Measurements from ENCODE around the gene MCHR2.
"Not testable (repeated sequence)": the region's sequence is repeated elsewhere in the genome, so short reads cannot be mapped to it uniquely, and the experiment has no call there.

MCHR2 gene, protein sequence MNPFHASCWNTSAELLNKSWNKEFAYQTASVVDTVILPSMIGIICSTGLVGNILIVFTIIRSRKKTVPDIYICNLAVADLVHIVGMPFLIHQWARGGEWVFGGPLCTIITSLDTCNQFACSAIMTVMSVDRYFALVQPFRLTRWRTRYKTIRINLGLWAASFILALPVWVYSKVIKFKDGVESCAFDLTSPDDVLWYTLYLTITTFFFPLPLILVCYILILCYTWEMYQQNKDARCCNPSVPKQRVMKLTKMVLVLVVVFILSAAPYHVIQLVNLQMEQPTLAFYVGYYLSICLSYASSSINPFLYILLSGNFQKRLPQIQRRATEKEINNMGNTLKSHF

DNA sequence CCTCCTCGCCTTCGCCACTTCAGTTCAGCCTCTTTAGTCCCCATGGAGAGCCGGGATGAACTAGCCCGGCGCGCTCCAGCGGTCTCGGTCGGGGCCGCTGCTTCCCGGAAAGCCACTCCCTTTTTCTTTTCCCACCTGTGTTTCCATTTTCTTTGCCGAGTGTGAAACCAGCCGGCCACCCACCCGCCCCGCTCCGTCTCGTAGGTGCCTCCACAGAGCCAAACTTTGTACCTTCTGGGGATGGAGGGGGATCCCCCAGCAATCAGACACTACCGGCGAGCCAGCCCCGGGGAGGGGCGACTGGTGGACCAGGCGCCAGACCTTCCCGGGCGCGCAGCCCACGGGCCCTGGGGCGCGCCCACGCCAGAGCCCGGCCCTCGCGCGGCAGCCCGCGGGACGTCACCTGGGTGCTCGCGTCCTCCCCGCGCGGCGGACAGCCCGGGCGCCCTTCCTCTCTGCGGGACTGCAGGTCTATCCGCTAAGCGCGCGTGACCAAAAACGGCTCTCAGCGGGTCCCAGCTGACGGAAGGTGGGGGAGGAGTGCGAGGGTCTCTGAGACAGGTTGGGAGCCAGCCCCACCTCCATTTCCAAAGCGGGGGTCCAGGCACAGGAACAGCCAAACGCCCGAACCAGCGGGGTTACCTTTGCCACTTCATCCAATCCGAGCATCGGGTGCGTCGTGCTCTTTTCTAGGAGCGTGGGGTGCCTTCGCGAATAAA is at the start of gene MCHR2:
MCHR2 (minus strand) TSS at position 691 of the 719 bp plus-strand sequence. CDS start 38,076 bp downstream, outside the sequence.
- H3K4me3 ChIP-seq = 0 out of 2 replicates have a peak within 1 kb of the TSS, but pooled peaks have one; percentile 9
- DNase-seq (ENCODE audit: low spot score in 2 of 2) = peak in 1 of 2 experiments; percentile 18
- in situ Hi-C loops (cut with MboI; ENCODE audit: low sequenced_read_pairs) = no loop called here
- no peaks in the 10 kb centered on the region for H3K36me3 ChIP-seq (replicated peaks)
- no peaks in the 10 kb centered on the region for H3K4me1 ChIP-seq
- peaks cover 17% of the 10 kb centered on the region for H3K27me3 ChIP-seq (ENCODE audit: low read depth)
- no peaks in the 10 kb centered on the region for H3K9me3 ChIP-seq

DNA sequence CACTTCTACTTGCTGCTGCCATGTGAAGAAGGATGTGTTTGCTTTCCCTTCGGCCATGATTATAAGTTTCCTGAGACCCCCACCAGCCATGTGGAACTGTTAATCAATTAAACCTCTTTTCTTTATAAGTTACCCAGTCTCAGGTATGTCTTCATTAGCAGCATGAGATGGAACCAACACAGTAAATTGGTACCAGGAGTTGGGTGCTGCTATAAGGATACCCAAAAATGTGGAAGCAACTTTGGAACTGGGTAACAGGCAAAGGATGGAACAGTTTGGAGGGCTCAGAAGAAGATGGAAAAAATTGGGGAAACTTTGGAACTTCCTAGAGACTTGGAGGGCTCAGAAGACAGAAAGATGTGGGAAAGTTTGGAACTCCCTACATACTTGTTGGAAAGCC is 44.5 kb upstream of the MCHR2 start:
- H3K4me3 ChIP-seq; H3K36me3 ChIP-seq (replicated peaks); in situ Hi-C loops (cut with MboI; ENCODE audit: low sequenced_read_pairs); H3K9me3 ChIP-seq; H3K27me3 ChIP-seq (ENCODE audit: low read depth); DNase-seq (ENCODE audit: low spot score in 2 of 2); H3K4me1 ChIP-seq: not testable (repeated sequence)

DNA sequence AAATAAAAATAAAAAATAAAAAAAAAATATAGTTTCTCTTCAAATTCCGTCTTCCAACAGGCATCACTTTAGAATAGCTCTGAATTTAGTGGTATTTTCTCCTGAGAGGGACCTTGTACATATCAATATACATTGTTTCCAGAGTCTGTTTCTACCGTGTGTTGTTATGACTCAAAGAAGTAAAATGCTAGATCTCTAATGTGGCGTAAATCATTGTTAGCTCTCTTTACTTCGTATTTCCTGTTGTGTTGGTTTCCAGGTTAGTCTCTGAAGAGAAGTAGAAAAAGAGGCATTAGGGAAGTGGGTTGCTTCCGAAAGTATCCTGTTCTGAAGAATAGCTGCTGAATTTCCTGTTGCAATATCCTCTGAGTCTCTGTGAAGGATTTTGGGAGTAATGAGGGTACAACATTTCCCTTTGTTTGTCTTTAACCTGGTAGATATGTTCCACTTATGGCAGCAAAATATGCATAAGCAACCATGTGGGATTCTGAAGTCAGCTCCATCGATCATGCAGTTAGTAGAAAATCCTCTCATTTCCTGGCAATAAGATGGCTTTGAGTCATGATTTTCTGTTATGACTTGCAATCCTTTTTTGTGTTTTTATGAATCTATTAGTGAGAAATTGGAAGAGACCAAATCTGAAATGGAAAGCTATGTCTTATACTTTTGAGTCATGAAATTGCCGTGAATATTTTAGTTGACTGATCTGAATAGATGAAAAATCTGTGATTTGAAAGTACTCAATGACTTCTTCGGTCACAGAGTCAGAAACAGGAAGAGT is 42.0 kb upstream of the MCHR2 start:
- in situ Hi-C loops (cut with MboI; ENCODE audit: low sequenced_read_pairs) = no loop called here
- Histone ChIP-seq H3K9me3 (no peaks in the 10 kb centered on the region), H3K27me3 (ENCODE audit: low read depth) (0 out of 2 replicates have a peak, but pooled peaks cover 3% of the 10 kb centered on the region), H3K36me3 (replicated peaks) (no peaks in the 10 kb centered on the region), H3K4me3 (no peak overlapping the region), H3K4me1 (no peaks in the 10 kb centered on the region)
- DNase-seq (ENCODE audit: low spot score in 2 of 2) = no peak

DNA sequence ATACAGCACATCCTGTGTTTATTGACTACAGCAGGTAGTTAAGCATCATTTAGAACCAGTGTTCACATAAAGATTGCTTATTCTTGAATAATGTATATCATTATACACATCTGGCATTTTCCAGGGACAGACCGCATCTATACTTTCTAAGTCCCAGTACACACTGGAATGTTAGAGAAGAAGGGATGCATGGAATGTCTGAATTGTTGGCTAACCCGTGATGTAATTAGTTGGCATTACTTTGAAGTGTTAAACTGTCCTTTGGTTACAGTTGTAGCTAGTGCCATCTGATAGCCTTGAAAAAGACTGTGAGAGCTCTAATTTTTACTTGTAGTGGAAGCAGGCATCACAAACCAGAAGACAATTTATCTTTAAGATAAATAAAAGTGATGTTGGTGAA is 29.8 kb upstream of the MCHR2 start:
- no peaks in the 10 kb centered on the region for H3K9me3 ChIP-seq
- DNase-seq (ENCODE audit: low spot score in 2 of 2) = no peak
- no peak overlapping the region for H3K4me3 ChIP-seq
- in situ Hi-C loops (cut with MboI; ENCODE audit: low sequenced_read_pairs) = no loop called here
- no peaks in the 10 kb centered on the region for H3K27me3 ChIP-seq (ENCODE audit: low read depth)
- no peaks in the 10 kb centered on the region for H3K36me3 ChIP-seq (replicated peaks)
- no peaks in the 10 kb centered on the region for H3K4me1 ChIP-seq

DNA sequence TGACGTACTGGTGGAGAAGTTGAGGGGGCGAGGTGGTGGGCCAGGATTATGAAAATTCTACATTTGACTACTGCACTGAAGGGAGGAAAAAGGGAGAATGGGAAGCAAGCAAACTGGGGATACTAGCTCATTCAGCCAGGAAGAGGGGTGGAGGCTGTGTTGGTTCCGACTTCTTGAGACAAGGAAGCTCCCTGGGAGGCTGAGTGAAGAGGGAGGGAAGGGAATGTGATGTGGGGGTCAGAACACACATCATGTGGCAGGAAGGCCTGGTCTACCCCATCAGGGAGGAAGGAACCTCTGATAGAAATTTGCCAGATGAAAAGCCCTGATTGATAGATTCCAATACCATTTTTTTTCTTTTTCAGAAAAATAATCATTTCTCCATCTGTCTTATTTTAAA is 28.8 kb upstream of the MCHR2 start:
- Histone ChIP-seq H3K4me3 (no peak overlapping the region), H3K9me3 (no peaks in the 10 kb centered on the region), H3K36me3 (replicated peaks) (no peaks in the 10 kb centered on the region), H3K4me1 (no peaks in the 10 kb centered on the region), H3K27me3 (ENCODE audit: low read depth) (no peaks in the 10 kb centered on the region)
- no peak for DNase-seq (ENCODE audit: low spot score in 2 of 2)
- in situ Hi-C loops (cut with MboI; ENCODE audit: low sequenced_read_pairs) = no loop called here

DNA sequence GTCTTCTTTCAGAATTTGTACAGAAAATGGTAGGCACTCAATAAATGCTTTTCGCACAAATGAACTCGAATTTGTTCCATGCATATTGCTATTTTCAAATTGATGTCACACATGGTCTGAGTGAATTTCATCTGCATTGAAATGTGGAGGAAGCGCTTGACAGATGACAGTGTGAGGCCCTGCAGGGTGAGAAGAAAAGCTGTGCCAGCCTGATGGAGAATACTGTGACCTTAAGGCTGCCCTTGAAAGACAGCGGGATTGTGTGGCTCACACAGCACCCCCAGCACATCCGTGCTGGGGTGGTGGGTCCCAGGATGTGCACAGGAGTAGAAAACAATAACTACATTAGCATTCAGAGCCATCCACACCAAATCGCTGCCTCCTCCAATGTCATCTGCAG is 14.8 kb upstream of the MCHR2 start:
- no peak overlapping the region for H3K4me3 ChIP-seq
- DNase-seq (ENCODE audit: low spot score in 2 of 2) = no peak
- in situ Hi-C loops (cut with MboI; ENCODE audit: low sequenced_read_pairs) = no loop called here
- H3K27me3 ChIP-seq (ENCODE audit: low read depth) = peaks cover 18% of the 10 kb centered on the region
- no peaks in the 10 kb centered on the region for H3K36me3 ChIP-seq (replicated peaks)
- H3K4me1 ChIP-seq = no peaks in the 10 kb centered on the region
- no peaks in the 10 kb centered on the region for H3K9me3 ChIP-seq

DNA sequence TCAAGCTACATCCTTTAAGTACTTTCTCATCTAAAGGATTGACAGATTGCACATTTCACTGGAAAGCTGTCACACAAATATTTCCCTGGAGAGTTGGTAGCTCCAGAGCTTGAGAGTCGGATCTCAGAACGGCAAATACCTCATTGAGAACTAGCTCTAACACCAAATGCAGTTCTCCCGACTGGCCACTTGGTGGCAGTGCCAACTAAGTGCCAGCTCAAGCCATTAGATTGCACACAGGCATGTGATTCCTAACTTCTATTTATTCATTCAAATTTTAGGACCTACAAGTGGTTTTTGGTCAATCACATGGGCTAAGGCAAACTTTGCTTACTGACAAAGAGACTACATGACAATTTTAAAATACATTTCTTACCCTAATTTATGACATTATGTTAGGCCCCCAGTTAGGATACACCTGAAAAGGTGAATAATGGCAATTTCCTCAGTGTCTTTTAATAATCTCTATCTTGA is 7.9 kb upstream of the MCHR2 start:
- no peaks in the 10 kb centered on the region for H3K4me1 ChIP-seq
- DNase-seq (ENCODE audit: low spot score in 2 of 2) = peak; percentile 55
- no peaks in the 10 kb centered on the region for H3K36me3 ChIP-seq (replicated peaks)
- peaks cover 25% of the 10 kb centered on the region for H3K27me3 ChIP-seq (ENCODE audit: low read depth)
- no peaks in the 10 kb centered on the region for H3K9me3 ChIP-seq
- in situ Hi-C loops (cut with MboI; ENCODE audit: low sequenced_read_pairs) = no loop called here
- H3K4me3 ChIP-seq = no peak overlapping the region

DNA sequence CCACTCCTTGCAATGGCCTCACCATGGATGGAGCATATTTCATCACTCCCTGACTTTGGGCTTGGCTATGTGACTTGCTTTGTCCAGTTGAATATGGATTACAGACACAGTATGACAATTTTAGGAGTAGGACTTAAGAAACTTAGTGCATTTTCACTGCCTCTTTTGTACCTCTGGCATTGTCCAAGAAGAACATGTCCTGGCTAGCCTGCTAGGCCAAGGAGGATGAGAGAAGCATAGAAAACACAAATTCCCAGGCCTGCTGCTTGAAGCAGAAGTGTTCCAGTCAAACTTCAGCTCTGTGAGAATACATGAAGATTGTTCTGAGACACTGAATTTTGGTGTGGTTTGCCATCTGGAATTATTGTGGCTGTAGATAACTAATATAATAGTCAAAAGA is 3.1 kb upstream of the MCHR2 start:
- peaks cover 28% of the 10 kb centered on the region for H3K27me3 ChIP-seq (ENCODE audit: low read depth)
- in situ Hi-C loops (cut with MboI; ENCODE audit: low sequenced_read_pairs) = no loop called here
- no peaks in the 10 kb centered on the region for H3K4me1 ChIP-seq
- H3K4me3 ChIP-seq = no peak overlapping the region
- H3K9me3 ChIP-seq = no peaks in the 10 kb centered on the region
- H3K36me3 ChIP-seq (replicated peaks) = no peaks in the 10 kb centered on the region
- DNase-seq (ENCODE audit: low spot score in 2 of 2) = no peak

DNA sequence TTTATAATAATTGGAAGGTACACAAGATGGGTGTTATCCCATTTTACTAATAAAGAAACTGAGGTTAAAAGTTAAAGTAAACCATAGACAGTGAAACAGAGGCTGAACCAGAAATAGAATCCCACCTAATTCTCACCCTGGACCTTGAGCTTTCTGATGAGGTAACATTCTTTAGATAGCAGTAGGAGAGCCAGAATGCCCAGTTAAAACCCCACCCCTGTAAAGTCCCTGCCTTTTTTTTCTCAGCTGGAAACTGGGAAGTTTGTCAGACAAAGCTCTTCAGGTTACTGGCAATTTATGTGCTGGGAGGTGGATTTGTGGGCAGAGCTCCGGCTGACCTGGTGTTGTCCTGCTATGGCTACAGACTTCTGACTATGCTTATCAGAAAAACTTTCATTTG is 1.9 kb upstream of the MCHR2 start:
- DNase-seq (ENCODE audit: low spot score in 2 of 2) = no peak
- in situ Hi-C loops (cut with MboI; ENCODE audit: low sequenced_read_pairs) = no loop called here
- H3K4me3 ChIP-seq = no peak overlapping the region
- H3K4me1 ChIP-seq = no peaks in the 10 kb centered on the region
- H3K27me3 ChIP-seq (ENCODE audit: low read depth) = peaks cover 23% of the 10 kb centered on the region
- H3K9me3 ChIP-seq = no peaks in the 10 kb centered on the region
- H3K36me3 ChIP-seq (replicated peaks) = no peaks in the 10 kb centered on the region

DNA sequence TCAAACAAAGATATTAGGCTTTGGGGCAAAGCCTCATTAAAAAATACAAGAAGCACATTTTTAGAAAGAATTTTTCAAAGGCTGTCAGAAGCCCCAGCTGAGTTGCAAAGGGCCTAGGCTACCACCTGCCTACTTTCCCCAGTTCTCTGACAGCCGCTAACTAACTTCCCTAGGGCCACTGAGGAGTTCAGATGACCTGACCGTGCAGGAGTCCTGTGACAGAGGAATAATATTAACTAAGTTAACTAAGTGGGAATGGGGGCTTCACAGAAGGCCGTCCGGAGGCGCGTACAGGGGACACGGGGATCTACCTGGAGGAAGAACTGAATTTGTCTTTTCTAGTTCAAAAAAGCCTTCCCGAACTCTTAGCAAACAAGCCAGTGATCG is 884 bp downstream of the MCHR2 start:
- Histone ChIP-seq H3K4me1 (no peaks in the 10 kb centered on the region), H3K27me3 (ENCODE audit: low read depth) (peaks cover 17% of the 10 kb centered on the region), H3K4me3 (no peak overlapping the region), H3K9me3 (no peaks in the 10 kb centered on the region), H3K36me3 (replicated peaks) (no peaks in the 10 kb centered on the region)
- in situ Hi-C loops (cut with MboI; ENCODE audit: low sequenced_read_pairs) = no loop called here
- no peak for DNase-seq (ENCODE audit: low spot score in 2 of 2)

DNA sequence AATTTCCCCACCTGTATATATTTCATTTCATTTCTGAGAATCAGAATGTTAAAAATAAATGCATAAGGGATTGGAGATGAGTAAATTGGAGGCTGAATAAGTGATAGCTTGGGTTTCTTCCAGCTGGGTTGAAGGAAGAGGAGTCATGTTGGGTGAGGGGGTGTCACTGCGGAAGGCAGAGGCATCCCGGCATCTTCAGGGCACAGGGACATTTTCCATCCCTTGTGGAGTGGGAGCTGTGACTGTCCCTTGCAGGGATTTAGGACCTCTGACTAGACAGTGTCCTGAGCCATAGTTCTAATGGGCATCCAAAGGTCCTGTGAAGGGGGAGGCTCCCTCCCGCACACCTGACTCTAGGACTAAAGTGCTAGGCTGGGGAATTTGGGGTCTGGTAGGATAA is 2.1 kb downstream of the MCHR2 start:
- no peak for DNase-seq (ENCODE audit: low spot score in 2 of 2)
- Histone ChIP-seq H3K27me3 (ENCODE audit: low read depth) (peaks cover 17% of the 10 kb centered on the region), H3K4me3 (no peak overlapping the region), H3K4me1 (no peaks in the 10 kb centered on the region), H3K36me3 (replicated peaks) (no peaks in the 10 kb centered on the region), H3K9me3 (no peaks in the 10 kb centered on the region)
- in situ Hi-C loops (cut with MboI; ENCODE audit: low sequenced_read_pairs) = no loop called here

DNA sequence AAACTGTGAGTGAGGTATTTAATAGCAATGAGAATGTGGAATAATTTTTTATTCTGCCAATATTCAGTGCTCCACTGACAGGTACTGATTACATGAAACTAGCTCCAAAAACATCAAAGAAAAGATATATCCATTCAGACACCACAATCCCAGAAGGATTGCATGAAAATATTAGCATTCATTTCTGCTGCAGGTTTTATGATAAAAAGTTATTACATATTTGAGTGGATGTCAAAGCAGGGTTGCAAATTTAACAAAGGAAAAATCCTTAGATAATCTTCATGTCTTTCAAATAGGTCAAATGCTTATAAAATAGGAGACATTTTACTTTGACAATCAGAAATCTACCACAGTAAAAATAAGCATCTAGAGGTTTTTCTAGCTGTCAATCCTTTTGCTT is 13.3 kb downstream of the MCHR2 start:
- no peaks in the 10 kb centered on the region for H3K9me3 ChIP-seq
- DNase-seq (ENCODE audit: low spot score in 2 of 2) = no peak
- no peak overlapping the region for H3K4me3 ChIP-seq
- in situ Hi-C loops (cut with MboI; ENCODE audit: low sequenced_read_pairs) = no loop called here
- H3K36me3 ChIP-seq (replicated peaks) = no peaks in the 10 kb centered on the region
- H3K4me1 ChIP-seq = no peaks in the 10 kb centered on the region
- peaks cover 3% of the 10 kb centered on the region; the same call in 1 of the 2 replicates for H3K27me3 ChIP-seq (ENCODE audit: low read depth)

DNA sequence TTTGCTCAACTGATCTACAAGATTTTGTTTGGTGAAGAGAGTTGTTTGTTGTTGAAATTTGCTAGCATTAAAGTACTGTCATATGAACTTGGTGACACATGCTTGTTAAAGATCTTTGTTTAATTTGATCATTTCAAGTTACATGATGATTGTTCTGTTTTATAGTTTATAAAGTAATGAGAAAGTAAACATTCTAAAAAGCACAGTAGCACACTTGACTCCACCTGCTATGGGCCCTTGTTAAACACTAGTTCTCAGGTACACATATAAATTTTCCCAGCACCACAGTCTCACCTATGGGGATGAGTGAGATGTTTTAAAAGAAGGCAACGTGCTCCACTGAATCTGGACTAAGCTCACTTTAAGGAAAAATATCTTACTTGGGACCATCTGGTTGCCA is 14.1 kb downstream of the MCHR2 start:
- H3K9me3 ChIP-seq = no peaks in the 10 kb centered on the region
- H3K4me1 ChIP-seq = no peaks in the 10 kb centered on the region
- in situ Hi-C loops (cut with MboI; ENCODE audit: low sequenced_read_pairs) = no loop called here
- no peaks in the 10 kb centered on the region for H3K36me3 ChIP-seq (replicated peaks)
- H3K27me3 ChIP-seq (ENCODE audit: low read depth) = 0 out of 2 replicates have a peak, but pooled peaks cover 3% of the 10 kb centered on the region
- no peak overlapping the region for H3K4me3 ChIP-seq
- DNase-seq (ENCODE audit: low spot score in 2 of 2) = no peak

DNA sequence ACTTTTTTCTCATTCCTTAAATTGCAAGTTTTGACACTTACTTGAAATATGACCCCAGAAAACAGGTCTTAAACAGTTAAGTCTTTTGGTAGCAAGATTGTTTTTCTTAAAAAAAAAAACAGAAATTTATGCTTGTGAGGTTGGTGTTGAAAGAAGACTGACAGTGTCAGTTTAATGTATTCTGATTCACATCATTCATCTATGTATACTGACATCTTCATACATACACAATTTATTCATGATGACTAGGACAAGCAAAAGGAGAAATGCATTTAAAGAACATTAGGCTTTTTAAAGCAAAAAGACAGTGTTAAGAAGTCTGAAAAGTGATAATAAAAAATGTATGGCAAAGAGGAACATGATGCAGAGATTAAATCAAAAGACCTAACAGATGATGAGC is 27.0 kb downstream of the MCHR2 start:
- in situ Hi-C loops (cut with MboI; ENCODE audit: low sequenced_read_pairs) = no loop called here
- Histone ChIP-seq H3K4me1 (no peaks in the 10 kb centered on the region), H3K27me3 (ENCODE audit: low read depth) (no peaks in the 10 kb centered on the region), H3K36me3 (replicated peaks) (no peaks in the 10 kb centered on the region), H3K4me3 (no peak overlapping the region), H3K9me3 (no peaks in the 10 kb centered on the region)
- DNase-seq (ENCODE audit: low spot score in 2 of 2) = no peak
